Measurements from ENCODE around the gene FMN1. TPM values are rescaled to one million over a fixed set of nuclear protein-coding genes. Genes with fewer than 3 reads are reported as not detected.

The FMN1 gene
- total RNA-seq, 1 donor from 2014 or later = 0.02 TPM

- Mint-ChIP-seq H3K27ac (no peak overlapping the region), H3K4me3 (no peak overlapping the region), H3K36me3 (ENCODE audit: low read depth) (no peaks in the 10 kb centered on the region), H3K27me3 (peaks cover 50% of the 10 kb centered on the region), H3K4me1 (no peaks in the 10 kb centered on the region), H3K9me3 (no peaks in the 10 kb centered on the region)
- intact Hi-C loops (cut with micrococcal nuclease) = no loop called here
- no peak for DNase-seq
Observed at GRCh38 chr15:32732574-32733157, 461.8 kb downstream of the FMN1 start.

- Mint-ChIP-seq H3K4me1 (no peaks in the 10 kb centered on the region), H3K27ac (no peak overlapping the region), H3K36me3 (ENCODE audit: low read depth) (no peaks in the 10 kb centered on the region), H3K4me3 (no peak overlapping the region), H3K27me3 (peaks cover 50% of the 10 kb centered on the region), H3K9me3 (peaks cover 9% of the 10 kb centered on the region)
- intact Hi-C loops (cut with micrococcal nuclease) = no loop called here
- DNase-seq = peak; percentile 59
Observed at GRCh38 chr15:32730677-32731654, 463.5 kb downstream of the FMN1 start.

GRCh38 chr15:32729700-32730395, 464.7 kb downstream of the FMN1 start:
- H3K4me3 Mint-ChIP-seq = no peak overlapping the region
- H3K27me3 Mint-ChIP-seq = peaks cover 52% of the 10 kb centered on the region
- intact Hi-C loops (cut with micrococcal nuclease) = loop anchor here (10.0 kb wide), 1 partner anchor 465 kb away; the partner anchor contains the start of gene FMN1
- DNase-seq = no peak
- peaks cover 9% of the 10 kb centered on the region for H3K9me3 Mint-ChIP-seq
- no peak overlapping the region for H3K27ac Mint-ChIP-seq
- H3K36me3 Mint-ChIP-seq (ENCODE audit: low read depth) = no peaks in the 10 kb centered on the region
- no peaks in the 10 kb centered on the region for H3K4me1 Mint-ChIP-seq

GRCh38 chr15:32723171-32723948, 471.2 kb downstream of the FMN1 start:
- no peak overlapping the region for H3K27ac Mint-ChIP-seq
- DNase-seq = no peak
- peaks cover 11% of the 10 kb centered on the region for H3K4me1 Mint-ChIP-seq

GRCh38 chr15:32722136-32722535, 472.4 kb downstream of the FMN1 start:
- Mint-ChIP-seq H3K36me3 (ENCODE audit: low read depth) (no peaks in the 10 kb centered on the region), H3K4me3 (no peak overlapping the region), H3K27ac (no peak overlapping the region), H3K27me3 (peaks cover 66% of the 10 kb centered on the region), H3K4me1 (peaks cover 11% of the 10 kb centered on the region), H3K9me3 (peaks cover 9% of the 10 kb centered on the region)
- DNase-seq = no peak
- intact Hi-C loops (cut with micrococcal nuclease) = loop anchor here (10.0 kb wide), 1 partner anchor 473 kb away; the partner anchor contains the start of gene FMN1

More at GRCh38 chr15:32723171-32723948, 471.2 kb downstream of the FMN1 start:
- no peak overlapping the region for H3K4me3 Mint-ChIP-seq
- peaks cover 63% of the 10 kb centered on the region for H3K27me3 Mint-ChIP-seq
- no peaks in the 10 kb centered on the region for H3K36me3 Mint-ChIP-seq (ENCODE audit: low read depth)
- intact Hi-C loops (cut with micrococcal nuclease) = loop anchor here (10.0 kb wide), 1 partner anchor 471 kb away; the partner anchor contains the start of gene FMN1
- peaks cover 9% of the 10 kb centered on the region for H3K9me3 Mint-ChIP-seq

GRCh38 chr15:32721596-32721995, 472.9 kb downstream of the FMN1 start:
- Mint-ChIP-seq H3K4me1 (peaks cover 17% of the 10 kb centered on the region), H3K27me3 (peaks cover 68% of the 10 kb centered on the region), H3K4me3 (no peak overlapping the region), H3K9me3 (peaks cover 6% of the 10 kb centered on the region), H3K27ac (no peak overlapping the region), H3K36me3 (ENCODE audit: low read depth) (no peaks in the 10 kb centered on the region)
- no peak for DNase-seq
- intact Hi-C loops (cut with micrococcal nuclease) = loop anchor here (10.0 kb wide), 1 partner anchor 473 kb away; the partner anchor contains the start of gene FMN1

- H3K9me3 Mint-ChIP-seq = no peaks in the 10 kb centered on the region
- intact Hi-C loops (cut with micrococcal nuclease) = loop anchor here (2.0 kb wide), 1 partner anchor 56 kb away; no protein-coding TSS in a partner anchor
- peaks cover 72% of the 10 kb centered on the region for H3K27me3 Mint-ChIP-seq
- H3K4me1 Mint-ChIP-seq = peaks cover 19% of the 10 kb centered on the region
- peak overlapping the region; percentile 46 for H3K4me3 Mint-ChIP-seq
- no peaks in the 10 kb centered on the region for H3K36me3 Mint-ChIP-seq (ENCODE audit: low read depth)
- H3K27ac Mint-ChIP-seq = no peak overlapping the region
- DNase-seq = peak; percentile 57
Observed at GRCh38 chr15:32718821-32719716, 475.4 kb downstream of the FMN1 start.

- peaks cover 17% of the 10 kb centered on the region for H3K4me1 Mint-ChIP-seq
- peak overlapping the region; percentile 31 for H3K4me3 Mint-ChIP-seq
- peaks cover 80% of the 10 kb centered on the region for H3K27me3 Mint-ChIP-seq
- H3K9me3 Mint-ChIP-seq = no peaks in the 10 kb centered on the region
- H3K27ac Mint-ChIP-seq = no peak overlapping the region
- intact Hi-C loops (cut with micrococcal nuclease) = loop anchor here (2.0 kb wide), 1 partner anchor 56 kb away; no protein-coding TSS in a partner anchor
- H3K36me3 Mint-ChIP-seq (ENCODE audit: low read depth) = no peaks in the 10 kb centered on the region
- DNase-seq = peak; percentile 58
Observed at GRCh38 chr15:32718227-32718820, 476.2 kb downstream of the FMN1 start.

- peak within 1 kb of the TSS; percentile 46 for H3K4me3 Mint-ChIP-seq
- H3K9me3 Mint-ChIP-seq = no peaks in the 10 kb centered on the region
- H3K27me3 Mint-ChIP-seq = peaks cover 79% of the 10 kb centered on the region
- no peak for DNase-seq
- H3K27ac Mint-ChIP-seq = no peak within 1 kb of the TSS
- H3K4me1 Mint-ChIP-seq = peaks cover 12% of the 10 kb centered on the region
- intact Hi-C loops (cut with micrococcal nuclease) = loop anchor here (2.0 kb wide), 1 partner anchor 57 kb away; no protein-coding TSS in a partner anchor
- no peaks in the 10 kb centered on the region for H3K36me3 Mint-ChIP-seq (ENCODE audit: low read depth)
Observed at GRCh38 chr15:32717426-32718226, 476.9 kb downstream of the FMN1 start, which contains the start of gene GREM1. Gene GREM1 (plus strand): TSS chr15:32718004. CDS start chr15:32730691, 12,687 bp downstream.

GRCh38 chr15:32716915-32717425, 477.5 kb downstream of the FMN1 start:
- H3K27me3 Mint-ChIP-seq = peaks cover 76% of the 10 kb centered on the region
- peaks cover 9% of the 10 kb centered on the region for H3K4me1 Mint-ChIP-seq

More at GRCh38 chr15:32716915-32717425, 477.5 kb downstream of the FMN1 start:
- Mint-ChIP-seq H3K36me3 (ENCODE audit: low read depth) (no peaks in the 10 kb centered on the region), H3K9me3 (no peaks in the 10 kb centered on the region), H3K4me3 (peak overlapping the region; percentile 44), H3K27ac (peak overlapping the region; percentile 1)
- intact Hi-C loops (cut with micrococcal nuclease) = no loop called here
- no peak for DNase-seq

All from activated CD4-positive, alpha-beta T cell treated with anti-CD3 and anti-CD28 coated beads, Interleukin-2, amount 10 ng/mL, durations not matched to agents 24 days and 14 days (primary cell).